ENCODE results near the gene SYT17.

SYT17 gene

GRCh38 chr16:19309178-19309577, 141.1 kb downstream of the SYT17 start:
- DNase-seq (ENCODE audit: low read depth, low spot score): no peak
- in situ Hi-C loops (cut with HindIII; ENCODE audit: low sequenced_read_pairs): no loop called here
- H3K4me3 ChIP-seq (ENCODE audit: low read depth, low read length): no peak overlapping the region
- TF ChIP-seq CTCF (IDR thresholded peaks at IDR 0.05; ENCODE audit: low read depth, low read length): no peak

DNA sequence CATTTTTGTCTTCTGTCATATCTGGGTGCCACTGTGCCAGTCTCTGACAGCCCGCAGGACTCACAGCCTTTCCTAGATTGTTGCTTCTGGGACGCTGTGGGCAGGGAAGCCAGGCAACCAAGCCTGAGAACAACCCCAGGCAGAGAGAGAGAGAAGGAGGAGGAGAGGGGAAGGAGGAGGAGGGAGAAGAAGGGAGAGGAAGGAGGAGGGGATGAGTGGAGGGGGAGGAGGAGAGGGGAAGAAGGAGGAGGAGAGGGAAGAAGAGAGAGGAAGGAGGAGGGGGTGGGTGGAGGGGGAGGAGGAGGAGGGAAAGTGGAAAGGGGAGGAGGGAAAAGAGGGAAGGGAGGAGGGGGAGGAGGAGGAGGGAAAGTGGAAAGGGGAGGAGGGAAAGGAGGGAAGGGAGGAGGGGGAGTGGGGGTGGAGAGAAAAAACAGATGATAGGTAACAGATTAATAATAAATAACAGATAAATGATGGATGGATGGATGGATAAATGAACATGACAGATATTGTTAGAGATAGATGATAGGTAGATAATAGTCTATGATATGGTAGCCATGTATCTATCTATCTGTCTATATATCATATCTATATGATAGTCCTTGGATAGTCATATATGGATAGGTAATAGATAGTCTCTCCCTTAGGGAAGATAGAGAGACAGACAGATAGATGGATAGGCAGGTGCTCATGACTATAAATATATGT, 146.8 kb downstream of the SYT17 start:
- no peak for DNase-seq (ENCODE audit: low read depth, low spot score)
- in situ Hi-C loops (cut with HindIII; ENCODE audit: low sequenced_read_pairs): no loop called here
- no peak for TF ChIP-seq CTCF (IDR thresholded peaks at IDR 0.05; ENCODE audit: low read depth, low read length)
- no peak overlapping the region for H3K4me3 ChIP-seq (ENCODE audit: low read depth, low read length)

DNA sequence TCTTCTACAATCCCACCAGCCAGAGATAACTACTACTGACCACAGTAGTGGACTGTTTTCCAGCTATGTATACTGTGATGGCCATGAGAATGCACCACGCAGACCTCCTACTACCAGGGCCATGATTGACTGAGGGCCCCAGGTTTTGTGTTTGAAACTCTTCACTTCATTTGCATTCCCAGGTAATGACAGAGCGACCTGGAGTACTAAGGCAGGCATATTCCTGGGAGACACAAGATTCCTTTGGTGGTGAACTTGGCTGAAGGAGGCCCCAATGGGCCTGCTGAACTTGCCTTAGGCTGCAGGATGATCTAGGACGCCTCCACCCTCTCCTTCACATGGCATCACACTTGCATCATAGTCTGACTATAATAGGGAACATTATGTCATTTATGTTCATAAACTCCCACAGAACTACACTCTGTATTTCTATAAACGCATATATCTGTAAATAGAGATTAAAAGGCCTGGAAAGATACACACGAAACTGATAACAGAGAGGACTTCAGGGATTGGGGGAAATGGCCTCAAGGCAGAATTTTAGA, 147.9 kb downstream of the SYT17 start:
- no peak for DNase-seq (ENCODE audit: low read depth, low spot score)
- no peak for TF ChIP-seq CTCF (IDR thresholded peaks at IDR 0.05; ENCODE audit: low read depth, low read length)
- in situ Hi-C loops (cut with HindIII; ENCODE audit: low sequenced_read_pairs): no loop called here
- no peak overlapping the region for H3K4me3 ChIP-seq (ENCODE audit: low read depth, low read length)

DNA sequence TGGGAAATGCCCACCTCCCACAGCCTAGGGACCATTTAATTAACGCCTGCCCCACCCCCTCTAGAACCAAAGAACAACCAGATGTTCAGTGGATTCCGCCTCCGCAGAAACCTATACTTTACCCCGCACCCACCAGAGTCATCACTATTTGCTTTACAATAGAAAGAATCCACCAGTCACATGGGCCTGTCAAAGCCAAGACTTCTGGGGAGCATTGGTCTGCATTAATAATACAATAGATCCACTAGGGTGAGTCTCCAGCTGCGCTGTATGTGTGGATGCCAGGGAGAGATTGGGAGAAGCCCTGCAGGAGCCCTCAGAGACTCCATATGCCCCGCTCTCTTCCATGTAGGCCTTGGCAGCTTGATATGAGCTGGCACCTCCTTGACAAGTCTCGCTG, 148.8 kb downstream of the SYT17 start:
- TF ChIP-seq CTCF (IDR thresholded peaks at IDR 0.05; ENCODE audit: low read depth, low read length): no peak
- H3K4me3 ChIP-seq (ENCODE audit: low read depth, low read length): no peak overlapping the region
- no peak for DNase-seq (ENCODE audit: low read depth, low spot score)
- in situ Hi-C loops (cut with HindIII; ENCODE audit: low sequenced_read_pairs): no loop called here

All from astrocyte of the spinal cord (primary cell).